ENCODE measurements around the gene POMT2.

POMT2 gene

GRCh38 chr14:77230914-77231313, 89.8 kb downstream of the POMT2 start:
- DNase-seq, result no peak

DNA sequence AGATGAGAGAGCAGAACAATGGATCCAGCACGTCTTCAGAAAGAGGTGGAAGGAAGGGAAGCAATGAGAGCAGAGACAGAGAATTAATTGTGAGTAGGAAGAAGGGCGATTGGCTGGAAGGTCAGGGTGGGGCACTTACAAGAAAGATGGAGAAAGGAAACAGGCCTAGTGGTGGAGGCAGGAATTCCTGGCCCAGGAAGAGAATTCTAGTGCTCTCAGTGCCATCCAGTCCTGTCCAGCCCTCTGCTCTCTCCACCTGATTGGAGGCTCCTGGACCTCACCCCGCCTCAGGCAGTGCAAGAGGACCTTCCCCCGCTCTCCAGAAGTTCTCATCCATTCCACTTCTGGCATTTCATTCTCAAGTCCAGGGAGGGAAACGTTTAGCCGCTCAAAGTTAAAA, 92.6 kb downstream of the POMT2 start:
- DNase-seq, result no peak

- no peak for DNase-seq
These were observed 94.7 kb downstream of the POMT2 start for GRCh38 chr14:77225892-77226557.

- DNase-seq, result no peak
These were observed 95.4 kb downstream of the POMT2 start for GRCh38 chr14:77225254-77225653.

Data from stimulated activated CD4-positive, alpha-beta T cell treated with anti-CD3 and anti-CD28 coated beads, Interleukin-1b, Interleukin-23, amount 100 ng/mL, for 48 hours (primary cell).